ENCODE data around the gene ADAMTS2. TPM values are rescaled to one million over a fixed set of nuclear protein-coding genes. Genes with fewer than 3 reads are reported as not detected.

The ADAMTS2 gene
- total RNA-seq, 1 experiment from 2014 or later = not detected

DNA sequence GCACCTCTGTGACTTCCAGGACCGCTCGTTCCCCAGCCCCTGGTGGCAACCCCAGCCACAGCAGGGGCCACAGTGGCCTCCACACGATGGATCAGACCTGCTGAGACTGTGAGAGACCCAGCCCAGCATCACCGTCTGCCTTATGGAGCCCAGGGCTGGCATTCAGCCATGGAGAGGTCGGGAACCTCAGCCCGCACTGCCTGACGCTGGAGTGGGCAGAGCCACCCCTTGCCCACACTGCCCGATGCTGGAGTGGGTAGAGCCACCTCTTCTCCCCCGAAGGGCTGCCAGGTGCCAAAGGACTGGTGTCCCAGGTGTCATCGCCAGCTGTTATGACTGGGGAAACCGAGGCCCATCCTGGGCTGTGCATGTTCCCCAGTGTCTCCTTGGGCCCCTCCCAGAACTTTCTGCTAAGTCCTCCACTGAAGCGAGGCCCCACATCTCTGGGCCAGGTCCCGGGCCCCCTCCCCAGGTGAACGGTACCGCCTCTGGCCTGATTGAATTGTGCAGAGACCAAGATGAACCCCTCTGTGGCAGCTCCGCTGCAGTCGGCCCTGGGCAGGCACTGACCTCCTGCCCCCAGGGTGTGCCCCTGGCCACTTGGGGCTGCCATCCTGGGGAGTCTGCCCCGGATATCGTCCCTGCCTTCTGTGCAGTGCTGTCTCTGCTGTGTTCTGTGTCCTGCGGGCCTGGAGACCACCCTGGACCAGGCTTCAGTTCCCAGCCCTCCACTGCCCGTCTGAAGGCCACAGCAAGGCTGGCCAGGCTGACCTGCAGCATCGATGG, 137.1 kb downstream of the ADAMTS2 start:
- no peaks in the 10 kb centered on the region for H3K79me2 ChIP-seq (ENCODE audit: low read length)
- POLR2A ChIA-PET (ENCODE audit: unreplicated experiment) = no interaction called here
- H3K9me2 ChIP-seq (replicated peaks; ENCODE audit: low read length) = no peaks in the 10 kb centered on the region
- H3F3A ChIP-seq (ENCODE audit: low read length, unreplicated experiment) = no peaks in the 10 kb centered on the region
- ATAC-seq = no peak
- intact Hi-C loops (cut with micrococcal nuclease) = no loop called here
- no TSS peak for BruUV-seq (replicated peaks)
- peaks cover 19% of the 10 kb centered on the region for H3K27me3 ChIP-seq (ENCODE audit: low read length)
- peaks cover 6% of the 10 kb centered on the region; the same call in 1 of the 2 replicates for H3K4me1 ChIP-seq (ENCODE audit: insufficient read depth, low read length)
- H3K27ac ChIP-seq (ENCODE audit: low read length) = no peak overlapping the region
- no peak overlapping the region for H3K4me3 ChIP-seq (ENCODE audit: low read length)
- H3K4me2 ChIP-seq (ENCODE audit: low read length) = no peak overlapping the region
- no peak for DNase-seq
- no peak overlapping the region for H2AFZ ChIP-seq (ENCODE audit: low read length)
- H3K36me3 ChIP-seq (ENCODE audit: low read depth, low read length) = no peaks in the 10 kb centered on the region
- no peaks in the 10 kb centered on the region for H4K20me1 ChIP-seq (ENCODE audit: low read length)
- H3K9me3 ChIP-seq (ENCODE audit: low read length) = no peaks in the 10 kb centered on the region
- TF ChIP-seq, protein P1, sequence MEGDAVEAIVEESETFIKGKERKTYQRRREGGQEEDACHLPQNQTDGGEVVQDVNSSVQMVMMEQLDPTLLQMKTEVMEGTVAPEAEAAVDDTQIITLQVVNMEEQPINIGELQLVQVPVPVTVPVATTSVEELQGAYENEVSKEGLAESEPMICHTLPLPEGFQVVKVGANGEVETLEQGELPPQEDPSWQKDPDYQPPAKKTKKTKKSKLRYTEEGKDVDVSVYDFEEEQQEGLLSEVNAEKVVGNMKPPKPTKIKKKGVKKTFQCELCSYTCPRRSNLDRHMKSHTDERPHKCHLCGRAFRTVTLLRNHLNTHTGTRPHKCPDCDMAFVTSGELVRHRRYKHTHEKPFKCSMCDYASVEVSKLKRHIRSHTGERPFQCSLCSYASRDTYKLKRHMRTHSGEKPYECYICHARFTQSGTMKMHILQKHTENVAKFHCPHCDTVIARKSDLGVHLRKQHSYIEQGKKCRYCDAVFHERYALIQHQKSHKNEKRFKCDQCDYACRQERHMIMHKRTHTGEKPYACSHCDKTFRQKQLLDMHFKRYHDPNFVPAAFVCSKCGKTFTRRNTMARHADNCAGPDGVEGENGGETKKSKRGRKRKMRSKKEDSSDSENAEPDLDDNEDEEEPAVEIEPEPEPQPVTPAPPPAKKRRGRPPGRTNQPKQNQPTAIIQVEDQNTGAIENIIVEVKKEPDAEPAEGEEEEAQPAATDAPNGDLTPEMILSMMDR (conservative IDR thresholded peaks at IDR 0.05; ENCODE audit: low read depth, low read length) = no peak
- TF ChIP-seq EZH2 (IDR thresholded peaks at IDR 0.05; ENCODE audit: low read length, unreplicated experiment) (no peak), EZH2phosphoT487 (IDR thresholded peaks at IDR 0.05; ENCODE audit: borderline replicate concordance, low read length) (no peak)
- no peak overlapping the region for H3K9ac ChIP-seq (ENCODE audit: low read length)
- CTCF ChIA-PET = no interaction called here

DNA sequence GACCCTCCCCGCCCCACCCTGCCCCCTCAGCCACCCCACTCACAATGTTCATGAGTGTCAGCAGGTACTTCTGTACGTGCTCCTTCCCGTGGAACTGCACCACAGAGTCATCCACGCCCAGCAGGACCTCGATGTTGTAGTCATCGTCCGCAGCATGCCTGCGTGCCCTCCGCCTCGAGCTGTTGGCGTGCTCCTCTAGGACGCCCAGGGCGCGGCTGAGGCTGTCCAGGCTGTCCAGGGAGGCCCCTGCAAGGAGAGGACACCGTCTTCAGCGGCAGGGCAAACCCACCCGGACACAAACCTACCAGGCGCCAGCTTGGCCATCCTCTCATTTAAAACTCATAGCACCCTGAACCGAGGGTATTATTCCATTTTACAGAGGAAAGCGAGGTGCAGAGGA, 137.8 kb downstream of the ADAMTS2 start:
- no peak overlapping the region for H3K4me2 ChIP-seq (ENCODE audit: low read length)
- H3K27me3 ChIP-seq (ENCODE audit: low read length) = peaks cover 19% of the 10 kb centered on the region
- intact Hi-C loops (cut with micrococcal nuclease) = no loop called here
- no peaks in the 10 kb centered on the region for H3F3A ChIP-seq (ENCODE audit: low read length, unreplicated experiment)
- CTCF ChIA-PET = no interaction called here
- POLR2A ChIA-PET (ENCODE audit: unreplicated experiment) = no interaction called here
- no peak overlapping the region for H3K27ac ChIP-seq (ENCODE audit: low read length)
- no peak overlapping the region for H3K9ac ChIP-seq (ENCODE audit: low read length)
- TF ChIP-seq EZH2 (IDR thresholded peaks at IDR 0.05; ENCODE audit: low read length, unreplicated experiment) = no peak
- TF ChIP-seq, protein P1 (conservative IDR thresholded peaks at IDR 0.05; ENCODE audit: low read depth, low read length) = no peak
- no peak for TF ChIP-seq EZH2phosphoT487 (IDR thresholded peaks at IDR 0.05; ENCODE audit: borderline replicate concordance, low read length)
- H3K4me1 ChIP-seq (ENCODE audit: insufficient read depth, low read length) = peaks cover 6% of the 10 kb centered on the region; the same call in 1 of the 2 replicates
- no TSS peak for BruUV-seq (replicated peaks)
- no peaks in the 10 kb centered on the region for H3K79me2 ChIP-seq (ENCODE audit: low read length)
- H3K9me3 ChIP-seq (ENCODE audit: low read length) = no peaks in the 10 kb centered on the region
- no peak overlapping the region for H3K4me3 ChIP-seq (ENCODE audit: low read length)
- no peaks in the 10 kb centered on the region for H4K20me1 ChIP-seq (ENCODE audit: low read length)
- DNase-seq (no peak), ATAC-seq (no peak)
- no peaks in the 10 kb centered on the region for H3K36me3 ChIP-seq (ENCODE audit: low read depth, low read length)
- H2AFZ ChIP-seq (ENCODE audit: low read length) = no peak overlapping the region
- H3K9me2 ChIP-seq (replicated peaks; ENCODE audit: low read length) = no peaks in the 10 kb centered on the region

DNA sequence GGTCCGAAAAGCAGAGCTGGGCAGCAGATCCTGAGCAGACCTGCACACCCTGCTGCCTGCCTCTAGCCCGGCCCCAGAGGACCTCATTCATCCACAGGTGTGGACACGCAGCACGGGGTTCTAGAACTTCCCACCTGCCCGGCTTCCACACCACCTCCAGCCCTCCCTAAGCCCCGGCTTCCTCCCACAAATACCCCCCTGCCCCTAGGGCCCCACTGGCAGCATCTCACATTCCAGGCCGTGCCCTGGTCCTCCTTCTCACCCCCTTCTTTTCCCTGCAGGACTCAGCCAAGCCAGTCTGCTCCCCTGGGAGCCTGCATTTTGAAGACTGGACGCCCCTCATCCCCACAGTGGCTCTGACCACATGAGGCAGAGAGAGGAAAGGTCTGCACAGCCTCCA, 138.9 kb downstream of the ADAMTS2 start:
- ChIA-PET POLR2A (ENCODE audit: unreplicated experiment) (no interaction called here), CTCF (no interaction called here)
- Histone ChIP-seq H3K27ac (ENCODE audit: low read length) (no peak overlapping the region), H3K36me3 (ENCODE audit: low read depth, low read length) (no peaks in the 10 kb centered on the region), H4K20me1 (ENCODE audit: low read length) (no peaks in the 10 kb centered on the region), H3K4me3 (ENCODE audit: low read length) (no peak overlapping the region), H3K9ac (ENCODE audit: low read length) (no peak overlapping the region), H3F3A (ENCODE audit: low read length, unreplicated experiment) (no peaks in the 10 kb centered on the region), H3K4me2 (ENCODE audit: low read length) (no peak overlapping the region), H3K9me3 (ENCODE audit: low read length) (no peaks in the 10 kb centered on the region), H3K27me3 (ENCODE audit: low read length) (peaks cover 27% of the 10 kb centered on the region), H3K9me2 (replicated peaks; ENCODE audit: low read length) (no peaks in the 10 kb centered on the region), H2AFZ (ENCODE audit: low read length) (no peak overlapping the region), H3K4me1 (ENCODE audit: insufficient read depth, low read length) (peaks cover 6% of the 10 kb centered on the region; the same call in 1 of the 2 replicates), H3K79me2 (ENCODE audit: low read length) (no peaks in the 10 kb centered on the region)
- DNase-seq = no peak
- intact Hi-C loops (cut with micrococcal nuclease) = no loop called here
- no peak for ATAC-seq
- no peak for TF ChIP-seq EZH2 (IDR thresholded peaks at IDR 0.05; ENCODE audit: low read length, unreplicated experiment)
- TF ChIP-seq EZH2phosphoT487 (IDR thresholded peaks at IDR 0.05; ENCODE audit: borderline replicate concordance, low read length) = no peak
- TF ChIP-seq, protein P1 (conservative IDR thresholded peaks at IDR 0.05; ENCODE audit: low read depth, low read length) = no peak
- no TSS peak for BruUV-seq (replicated peaks)
